GM08714 (cell line): ENCODE measurements around the gene VPS29.

ENCODE experiments used
- H3K4me3 ChIP-seq: fragments of 200-500 bp; sonication (Bioruptor generic); 2 replicates; pipeline ENCODE4 v1.5.1; 2014; ENCODE audit warnings: mild to moderate bottlenecking, low read length, inconsistent platforms
- ZNF274 ChIP-seq: IDR thresholded peaks from 2 replicates; pipeline ENCODE4 v1.6.1; 2012; ENCODE audit warnings: mild to moderate bottlenecking, low read depth, low read length

VPS29 gene

GRCh38 chr12:110444455-110444854, 57.5 kb downstream of the VPS29 start:
- no peak for TF ChIP-seq ZNF274

More at GRCh38 chr12:110444455-110444854, 57.5 kb downstream of the VPS29 start:
- H3K4me3 ChIP-seq, result no peak overlapping the region
